ENCODE measurements around the gene SLC24A4. TPM values are rescaled to one million over a fixed set of nuclear protein-coding genes. Genes with fewer than 3 reads are reported as not detected.
"Not testable (repeated sequence)": the region's sequence is repeated elsewhere in the genome, so short reads cannot be mapped to it uniquely, and the experiment has no call there.

Gene SLC24A4
- total and polyA plus RNA-seq, 2 experiments from 2014 or later = 0.46 to 0.50 TPM

GRCh38 chr14:92531106-92531873 lies 208.3 kb downstream of the SLC24A4 start:
- Histone ChIP-seq H3K4me2 (no peak overlapping the region), H3K9me3 (ENCODE audit: low read depth) (no peaks in the 10 kb centered on the region), H4K20me1 (ENCODE audit: insufficient read depth, poor library complexity, severe bottlenecking) (no peaks in the 10 kb centered on the region), H3K4me1 (ENCODE audit: insufficient read depth) (peaks cover 5% of the 10 kb centered on the region), H3K27me3 (no peaks in the 10 kb centered on the region), H3K36me3 (replicated peaks; ENCODE audit: insufficient read depth, low read depth) (no peaks in the 10 kb centered on the region), H3K27ac (no peak overlapping the region), H2AFZ (no peak overlapping the region), H3K4me3 (no peak overlapping the region), H3K9me2 (replicated peaks; ENCODE audit: insufficient read depth) (no peaks in the 10 kb centered on the region), H3K79me2 (peaks cover 6% of the 10 kb centered on the region)
- WGBS (ENCODE audit: low lambda C conversion rate, missing lambda C conversion rate) = 97% methylated on average over 16 of the region's 16 CpGs
- DNase-seq (ENCODE audit: low spot score) = no peak
- TF ChIP-seq EZH2phosphoT487 (IDR thresholded peaks at IDR 0.05; ENCODE audit: low read depth, severe bottlenecking, unreplicated experiment) (no peak), CTCF (IDR thresholded peaks at IDR 0.05; ENCODE audit: poor library complexity) (no peak), EZH2 (IDR thresholded peaks at IDR 0.05; ENCODE audit: borderline replicate concordance) (no peak)

- peaks cover 3% of the 10 kb centered on the region for H3K79me2 ChIP-seq
- peaks cover 5% of the 10 kb centered on the region for H3K4me1 ChIP-seq (ENCODE audit: insufficient read depth)
- TF ChIP-seq EZH2 (IDR thresholded peaks at IDR 0.05; ENCODE audit: borderline replicate concordance) = no peak
- no peak for TF ChIP-seq CTCF (IDR thresholded peaks at IDR 0.05; ENCODE audit: poor library complexity)
- TF ChIP-seq EZH2phosphoT487 (IDR thresholded peaks at IDR 0.05; ENCODE audit: low read depth, severe bottlenecking, unreplicated experiment) = no peak
- no peak overlapping the region for H3K4me2 ChIP-seq
- H3K9me2 ChIP-seq (replicated peaks; ENCODE audit: insufficient read depth) = no peaks in the 10 kb centered on the region
- no peaks in the 10 kb centered on the region for H4K20me1 ChIP-seq (ENCODE audit: insufficient read depth, poor library complexity, severe bottlenecking)
- WGBS (ENCODE audit: low lambda C conversion rate, missing lambda C conversion rate) = 73% methylated on average over 10 of the region's 10 CpGs
- no peak overlapping the region for H2AFZ ChIP-seq
- no peak overlapping the region for H3K27ac ChIP-seq
- no peaks in the 10 kb centered on the region for H3K27me3 ChIP-seq
- H3K36me3 ChIP-seq (replicated peaks; ENCODE audit: insufficient read depth, low read depth) = no peaks in the 10 kb centered on the region
- no peaks in the 10 kb centered on the region for H3K9me3 ChIP-seq (ENCODE audit: low read depth)
- DNase-seq (ENCODE audit: low spot score) = no peak
- no peak overlapping the region for H3K4me3 ChIP-seq
Observed at GRCh38 chr14:92532490-92533163, 209.7 kb downstream of the SLC24A4 start.

GRCh38 chr14:92534932-92535643 lies 212.1 kb downstream of the SLC24A4 start:
- Histone ChIP-seq H3K27ac (peak overlapping the region; percentile 46), H3K4me3 (no peak overlapping the region), H3K4me2 (peak overlapping the region; percentile 31), H2AFZ (no peak overlapping the region), H3K79me2 (peaks cover 13% of the 10 kb centered on the region), H3K9me3 (ENCODE audit: low read depth) (no peaks in the 10 kb centered on the region), H3K36me3 (replicated peaks; ENCODE audit: insufficient read depth, low read depth) (no peaks in the 10 kb centered on the region), H3K27me3 (no peaks in the 10 kb centered on the region), H4K20me1 (ENCODE audit: insufficient read depth, poor library complexity, severe bottlenecking) (no peaks in the 10 kb centered on the region), H3K4me1 (ENCODE audit: insufficient read depth) (peaks cover 21% of the 10 kb centered on the region), H3K9me2 (replicated peaks; ENCODE audit: insufficient read depth) (no peaks in the 10 kb centered on the region)
- TF ChIP-seq CTCF (IDR thresholded peaks at IDR 0.05; ENCODE audit: poor library complexity) = no peak
- TF ChIP-seq EZH2 (IDR thresholded peaks at IDR 0.05; ENCODE audit: borderline replicate concordance) = no peak
- TF ChIP-seq EZH2phosphoT487 (IDR thresholded peaks at IDR 0.05; ENCODE audit: low read depth, severe bottlenecking, unreplicated experiment) = no peak
- DNase-seq (ENCODE audit: low spot score) = no peak
- WGBS (ENCODE audit: low lambda C conversion rate, missing lambda C conversion rate) = 63% methylated on average over 17 of the region's 17 CpGs

DNA sequence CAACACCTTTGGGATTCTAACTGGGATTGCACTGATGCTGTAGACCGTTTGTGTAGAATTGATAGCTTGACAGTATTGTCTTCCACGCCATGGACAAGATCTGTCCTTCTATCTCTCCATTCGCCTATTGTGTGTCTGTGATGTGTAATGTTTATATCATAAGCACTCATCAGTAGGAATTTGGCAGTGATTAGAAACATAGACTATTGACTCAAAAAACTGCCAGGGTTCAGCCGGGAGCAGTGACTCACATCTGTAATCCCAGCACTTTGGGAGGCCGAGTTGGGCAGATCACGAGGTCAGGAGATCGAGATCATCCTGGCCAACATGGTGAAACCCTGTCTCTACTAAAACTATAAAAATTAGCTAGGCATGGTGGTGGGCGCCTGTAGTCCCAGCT lies 213.3 kb downstream of the SLC24A4 start:
- H3K4me2 ChIP-seq; H3K9me3 ChIP-seq (ENCODE audit: low read depth); H3K9me2 ChIP-seq (replicated peaks; ENCODE audit: insufficient read depth); H2AFZ ChIP-seq; H3K27me3 ChIP-seq; H4K20me1 ChIP-seq (ENCODE audit: insufficient read depth, poor library complexity, severe bottlenecking); H3K4me3 ChIP-seq; DNase-seq (ENCODE audit: low spot score); H3K36me3 ChIP-seq (replicated peaks; ENCODE audit: insufficient read depth, low read depth); H3K27ac ChIP-seq: not testable (repeated sequence)
- WGBS (ENCODE audit: low lambda C conversion rate, missing lambda C conversion rate) = 61% methylated on average over 8 of the region's 8 CpGs
- peaks cover 23% of the 10 kb centered on the region for H3K4me1 ChIP-seq (ENCODE audit: insufficient read depth)
- peaks cover 13% of the 10 kb centered on the region for H3K79me2 ChIP-seq

Measured in hepatocyte (in vitro differentiated cells).